K562 (cell line): ENCODE measurements around the gene ATP6V0E2. TPM values are rescaled to one million over a fixed set of nuclear protein-coding genes. Genes with fewer than 3 reads are reported as not detected.
A peak's percentile ranks its signal among the peaks of the same experiment; 100 is the strongest.

Experiments used
- BRF1 ChIP-seq: IDR thresholded peaks from 3 replicates; pipeline ENCODE4 v1.6.1; 2011; ENCODE audit warnings: borderline replicate concordance, mild to moderate bottlenecking; ENCODE audit not compliant: insufficient read length; ENCODE audit errors: extremely low read depth
- CSDE1 ChIP-seq, 2 experiments: fragments of 450-650 bp; IDR thresholded peaks; 2 replicates each; pipeline ENCODE4 v1.6.1; 2016; ENCODE audit warnings: mild to moderate bottlenecking in 1 of 2
- E2F1 ChIP-seq: sonication (generic); formaldehyde crosslinking; IDR thresholded peaks from 2 replicates; pipeline ENCODE4 v1.8.1; 2023; ENCODE audit warnings: mild to moderate bottlenecking, missing genetic modification reagents, moderate library complexity
- E2F3 ChIP-seq: fragments of 250-450 bp; sonication (Bioruptor Pico); IDR thresholded peaks from 2 replicates; pipeline ENCODE4 v1.4.0; 2020; ENCODE audit warnings: mild to moderate bottlenecking
- EHMT2 ChIP-seq: fragments of 450-650 bp; IDR thresholded peaks from 2 replicates; pipeline ENCODE4 v1.6.1; 2018; ENCODE audit warnings: antibody characterized with exemption
- ELF1 ChIP-seq: fragments of 200-800 bp; sonication (Bioruptor generic); IDR thresholded peaks from 2 replicates; pipeline ENCODE4 v1.6.1; 2016; ENCODE audit warnings: missing genetic modification characterization, missing compliant biosample characterization
- GABPB2 ChIP-seq: fragments of 250-450 bp; sonication (Bioruptor Pico); conservative IDR thresholded peaks from 2 replicates; pipeline ENCODE4 v1.5.1; 2021; ENCODE audit warnings: mild to moderate bottlenecking
- KLF13 ChIP-seq: fragments of 450-650 bp; IDR thresholded peaks from 2 replicates; pipeline ENCODE4 v1.6.1; 2016; ENCODE audit warnings: missing genetic modification characterization, low read depth, mild to moderate bottlenecking, missing compliant biosample characterization, moderate library complexity, borderline replicate concordance
- KLF16 ChIP-seq: IDR thresholded peaks from 2 replicates; pipeline ENCODE4 v1.6.1; 2016; ENCODE audit warnings: antibody characterized with exemption
- MAFG ChIP-seq: fragments of 450-650 bp; conservative IDR thresholded peaks from 2 replicates; pipeline ENCODE4 v1.6.1; 2016; ENCODE audit warnings: missing genetic modification characterization, missing compliant biosample characterization
- MTF1 ChIP-seq: fragments of 250-450 bp; sonication (Bioruptor Pico); IDR thresholded peaks from 2 replicates; pipeline ENCODE4 v1.9.0; 2021; ENCODE audit warnings: moderate library complexity, mild to moderate bottlenecking, inconsistent platforms, borderline replicate concordance
- MYNN ChIP-seq, 2 experiments: sonication (generic); formaldehyde crosslinking in 1 of 2; IDR thresholded peaks; 2 replicates each; pipeline versions ENCODE4 v1.5.0 to v1.6.1; 2016 to 2020; ENCODE audit warnings: antibody characterized with exemption in 1 of 2, missing genetic modification reagents in 1 of 2
- NCOA1 ChIP-seq: fragments of 450-650 bp; IDR thresholded peaks from 2 replicates; pipeline ENCODE4 v1.6.1; 2016; ENCODE audit warnings: low read depth
- NR2F6 ChIP-seq: fragments of 450-650 bp; formaldehyde crosslinking; IDR thresholded peaks from 2 replicates; pipeline ENCODE4 v1.4.0; 2020; ENCODE audit warnings: mild to moderate bottlenecking
- PHF20 ChIP-seq: fragments of 450-650 bp; IDR thresholded peaks from 2 replicates; pipeline ENCODE4 v1.6.1; 2018; ENCODE audit not compliant: partially characterized antibody
- SMARCA5 ChIP-seq: fragments of 450-650 bp; IDR thresholded peaks from 2 replicates; pipeline ENCODE4 v1.6.1; 2016
- STAT5A ChIP-seq: IDR thresholded peaks from 2 replicates; pipeline ENCODE4 v1.6.1; 2012; ENCODE audit warnings: low read length, inconsistent platforms, borderline replicate concordance
- TBL1XR1 ChIP-seq, 2 experiments: IDR thresholded peaks; 2 replicates each; pipeline ENCODE4 v1.6.1; 2012; ENCODE audit warnings: improper control_type of control experiment in 2 of 2, low read length in 2 of 2, mild to moderate bottlenecking in 1 of 2
- TFE3 ChIP-seq: fragments of 450-650 bp; formaldehyde crosslinking; IDR thresholded peaks from 2 replicates; pipeline ENCODE4 v1.4.0; 2020; ENCODE audit warnings: mild to moderate bottlenecking, mixed read lengths
- THAP7 ChIP-seq: fragments of 250-450 bp; sonication (Bioruptor Pico); IDR thresholded peaks from 2 replicates; pipeline ENCODE4 v1.5.0; 2021
- THRA ChIP-seq: fragments of 450-650 bp; IDR thresholded peaks from 2 replicates; pipeline ENCODE4 v1.6.1; 2017; ENCODE audit warnings: mild to moderate bottlenecking, moderate library complexity
- ZNF212 ChIP-seq: fragments of 450-650 bp; formaldehyde crosslinking; IDR thresholded peaks from 2 replicates; pipeline ENCODE4 v1.4.0; 2020; ENCODE audit warnings: mild to moderate bottlenecking
- ZNF263 ChIP-seq: sonication (generic); formaldehyde crosslinking; IDR thresholded peaks from 2 replicates; pipeline ENCODE4 v1.8.0; 2022; ENCODE audit warnings: mild to moderate bottlenecking, missing genetic modification reagents, borderline replicate concordance
- ZNF347 ChIP-seq: fragments of 450-650 bp; formaldehyde crosslinking; IDR thresholded peaks from 2 replicates; pipeline ENCODE4 v1.4.0; 2020; ENCODE audit warnings: low read depth, mild to moderate bottlenecking, moderate library complexity
- ZNF75A ChIP-seq: fragments of 450-650 bp; formaldehyde crosslinking; IDR thresholded peaks from 2 replicates; pipeline ENCODE4 v1.4.0; 2020; ENCODE audit warnings: mild to moderate bottlenecking
- ZZZ3 ChIP-seq: fragments of 450-650 bp; IDR thresholded peaks from 2 replicates; pipeline ENCODE4 v1.6.1; 2016; ENCODE audit warnings: antibody characterized with exemption, mild to moderate bottlenecking, moderate library complexity
- polyA plus RNA-seq, 8 experiments: library from polyadenylated mRNA; depleted of rRNA in 4 of 8; stranded (reverse) in 5 of 8; unstranded in 3 of 8; fragments of >200 nt; fragmentation: Nextera tagmentation in 2 of 8; fragmentation: Illumina TruSeq in 1 of 8; extraction: Ambion mirVana in 2 of 8; extraction: Trizol in 1 of 8; gene quantifications; 2 replicates each; pipeline versions ENCODE4 v1.2.1 to v1.2.3, GENCODE V29; 2011 to 2014; ENCODE audit warnings: inconsistent platforms in 1 of 8, missing spikeins in 1 of 8
- total RNA-seq, 7 experiments: library from RNA; depleted of rRNA in 6 of 7; stranded (reverse); fragments of >200 nt in 6 of 7; fragmentation: Illumina TruSeq in 2 of 7; extraction: Trizol in 2 of 7; gene quantifications; 2 replicates each; pipeline versions ENCODE4 v1.2.1 to v1.2.3, GENCODE V29; 2011 to 2021; ENCODE audit warnings: low replicate concordance in 1 of 7

Gene ATP6V0E2
- total and polyA plus RNA-seq, 9 of the 15 experiments (the other 6 are each of a cell fraction or from before 2014, with no cell fraction given), result 0.55 to 18.5 (median 10.9) TPM

DNA sequence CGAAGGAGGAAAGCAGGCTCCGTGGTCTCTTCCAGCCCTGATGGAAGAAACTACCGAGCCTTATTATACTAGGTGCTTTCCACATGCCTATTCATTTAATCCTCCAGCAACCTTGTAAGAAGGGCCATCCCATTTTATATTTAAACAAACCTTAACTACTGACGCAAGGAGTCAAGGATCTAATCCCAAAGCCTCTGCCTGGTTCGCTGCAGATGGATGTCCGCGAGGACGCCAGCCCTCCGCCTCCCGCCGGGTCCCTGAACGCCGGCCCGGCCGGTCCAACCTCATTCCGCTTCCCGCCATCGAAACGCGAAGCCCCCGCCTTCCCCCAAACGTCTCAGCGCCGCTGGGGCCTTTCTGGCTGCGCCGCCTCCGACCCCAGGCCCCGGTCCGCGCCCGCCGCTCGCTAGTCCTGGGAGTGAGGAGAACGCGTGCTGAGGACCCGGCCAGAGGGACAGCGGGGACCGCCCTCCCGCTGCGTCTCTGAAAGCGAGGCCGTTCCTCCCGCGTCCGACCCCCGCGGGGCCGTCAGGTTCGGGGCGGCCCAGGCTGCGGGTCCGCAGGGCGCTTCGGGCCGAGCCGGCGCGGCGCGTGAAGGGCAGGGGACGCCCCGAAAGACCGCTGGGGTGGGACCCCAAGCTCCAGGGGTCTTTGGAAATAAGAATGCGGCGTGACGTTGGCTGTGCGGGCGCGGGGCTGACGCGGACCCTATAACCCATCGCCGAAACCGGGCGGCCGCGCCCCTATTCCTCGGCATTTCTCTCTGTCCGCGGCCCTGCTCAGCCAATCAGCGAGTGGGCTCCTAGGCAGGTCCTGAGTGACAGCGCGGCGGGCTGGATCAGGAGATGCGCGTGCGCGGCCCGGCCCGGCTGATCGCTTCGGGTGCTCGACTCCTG is at the start of gene ATP6V0E2 (continued):
- TF ChIP-seq KLF13 (tag), result peak; percentile 51; the same call in 1 of the 2 replicates
- no peak for TF ChIP-seq NR2F6
- TF ChIP-seq BRF1, result no peak
- peak; percentile 66 for TF ChIP-seq E2F1 (CRISPR knock-in tag)
- TF ChIP-seq TFE3 (CRISPR knock-in tag), result no peak
- no peak for TF ChIP-seq ZZZ3
- TF ChIP-seq MYNN (IDR thresholded peaks at IDR 0.05), result no peak
- TF ChIP-seq MYNN (CRISPR knock-in tag; IDR thresholded peaks at IDR 0.05), result no peak
- TF ChIP-seq THAP7 (CRISPR knock-in tag), result peak; percentile 75; the same call in 1 of the 2 replicates
- no peak for TF ChIP-seq ZNF75A (CRISPR knock-in tag)
- no peak for TF ChIP-seq NCOA1
- TF ChIP-seq CSDE1 (IDR thresholded peaks at IDR 0.05), result no peak
- TF ChIP-seq MAFG, result no peak
- TF ChIP-seq ZNF263 (CRISPR knock-in tag), result no peak
- no peak for TF ChIP-seq SMARCA5
- TF ChIP-seq GABPB2 (CRISPR knock-in tag), result no peak
- no peak for TF ChIP-seq ELF1 (tag)
- TF ChIP-seq ZNF212 (CRISPR knock-in tag), result no peak
- TF ChIP-seq E2F3 (CRISPR knock-in tag), result peak; percentile 71
- no peak for TF ChIP-seq MTF1 (CRISPR knock-in tag)
- no peak for TF ChIP-seq EHMT2
- no peak for TF ChIP-seq STAT5A
- TF ChIP-seq KLF16, result no peak
- no peak for TF ChIP-seq PHF20
- no peak for TF ChIP-seq TBL1XR1 (IDR thresholded peaks at IDR 0.05; ENCODE audit: low read length in 2 of 2)
- no peak for TF ChIP-seq THRA
- no peak for TF ChIP-seq ZNF347 (CRISPR knock-in tag)
